GM21528 (cell line): ENCODE measurements around the gene CLASRP.
"Not testable (repeated sequence)": the region's sequence is repeated elsewhere in the genome, so short reads cannot be mapped to it uniquely, and the experiment has no call there.

ENCODE experiments used
- ATAC-seq: cut with Tn5 transposase; IDR thresholded peaks from one replicate; pipeline ENCODE4 v1.9.1; 2021; ENCODE audit warnings: mild to moderate bottlenecking, moderate library complexity; ENCODE audit not compliant: unreplicated experiment, low FRiP score

The CLASRP gene

DNA sequence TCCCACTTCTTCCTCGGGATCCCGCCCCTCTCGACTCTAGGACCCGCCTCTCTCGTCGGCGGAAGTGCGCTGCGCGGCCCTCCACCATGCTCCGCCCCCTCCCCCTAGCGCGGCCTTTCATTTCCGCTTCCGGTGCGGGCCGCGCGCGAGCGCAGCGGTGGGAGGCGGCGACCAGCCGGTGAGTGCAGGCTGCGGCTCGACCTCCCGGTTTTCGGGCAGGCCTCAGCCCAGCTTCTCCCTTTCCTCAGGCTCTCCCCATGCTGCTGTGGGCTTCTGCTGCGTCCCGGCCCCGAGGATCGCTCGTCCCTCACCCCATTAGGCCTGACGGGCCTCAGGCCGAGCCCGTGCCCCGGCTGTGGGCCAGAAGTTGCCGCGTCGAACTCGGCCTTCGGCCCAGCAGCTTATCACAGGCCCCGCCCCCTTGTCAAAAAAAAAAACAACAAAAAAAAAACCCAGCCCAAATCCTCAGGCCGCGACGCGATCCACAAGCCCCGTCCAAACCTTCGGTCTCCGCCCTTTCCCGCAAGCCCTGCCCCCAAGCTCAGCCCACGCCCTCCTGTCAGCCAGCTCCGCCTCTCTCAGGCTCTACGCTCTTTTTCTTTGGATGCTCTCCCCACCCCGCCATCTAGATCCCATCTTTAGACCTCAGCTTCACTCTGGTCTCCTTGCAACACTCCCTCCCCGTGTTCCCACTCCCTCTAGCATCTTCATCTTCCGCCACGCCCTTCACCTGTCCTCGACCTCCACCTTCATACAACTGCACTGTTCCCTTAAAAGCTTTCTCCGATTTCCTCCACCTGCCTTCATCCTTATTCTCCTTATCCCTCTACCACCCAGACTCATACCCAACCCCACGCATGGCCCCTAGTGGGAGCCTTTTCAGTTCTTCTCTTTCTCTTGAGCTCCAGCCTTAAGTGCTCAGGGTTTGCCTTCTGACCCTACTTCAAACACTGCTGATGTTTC is at the start of gene CLASRP:
TSS of gene CLASRP (plus strand) at position 115 of the 963 bp plus-strand sequence. CDS start 1,168 bp downstream, outside the sequence.
- ATAC-seq = peak; percentile 80

GRCh38 chr19:44990459-44990858 is 48.4 kb upstream of the CLASRP start:
- ATAC-seq = no peak

GRCh38 chr19:44990966-44991365 is 47.9 kb upstream of the CLASRP start:
- ATAC-seq = no peak

GRCh38 chr19:44992336-44993163 is 46.3 kb upstream of the CLASRP start:
- no peak for ATAC-seq

DNA sequence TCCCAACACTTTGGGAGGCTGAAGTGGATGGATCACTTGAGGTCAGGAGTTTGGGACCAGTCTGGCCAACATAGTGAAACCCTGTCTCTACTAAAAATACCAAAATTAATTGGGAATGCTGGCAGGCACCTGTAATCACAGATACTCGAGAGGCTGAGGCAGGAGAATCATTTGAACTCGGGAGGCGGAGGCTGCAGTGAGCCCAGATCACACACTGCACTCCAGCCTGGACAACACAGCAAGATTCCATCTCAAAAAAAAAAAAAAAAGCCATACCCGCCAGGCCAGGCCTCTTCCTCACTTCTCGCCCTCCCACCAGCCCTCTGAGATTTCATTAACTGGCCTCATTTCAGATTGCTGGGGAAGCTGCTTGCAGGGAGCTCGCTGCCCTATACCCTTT is 45.3 kb upstream of the CLASRP start:
- ATAC-seq = no peak

- no peak for ATAC-seq
Observed at GRCh38 chr19:44993926-44994537, 44.8 kb upstream of the CLASRP start.

DNA sequence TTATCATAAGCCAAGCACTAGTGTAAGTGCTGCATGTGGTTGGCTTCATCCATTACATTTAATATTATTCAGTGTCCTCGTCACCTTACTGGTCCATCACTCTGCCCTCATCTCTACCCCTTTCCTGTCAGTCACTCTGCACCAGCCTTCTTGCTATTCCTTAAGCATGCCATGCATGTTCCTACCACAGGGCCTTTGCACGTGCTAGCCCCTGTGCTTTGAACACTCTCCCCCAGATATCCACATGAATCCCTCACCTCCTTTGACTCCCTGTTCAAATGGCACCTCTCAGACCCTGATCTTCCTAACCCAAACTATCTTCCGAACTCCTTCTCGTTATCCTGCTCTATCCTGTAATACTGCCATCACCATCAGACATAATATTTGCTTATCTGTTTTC is 40.8 kb upstream of the CLASRP start:
- ATAC-seq = no peak

DNA sequence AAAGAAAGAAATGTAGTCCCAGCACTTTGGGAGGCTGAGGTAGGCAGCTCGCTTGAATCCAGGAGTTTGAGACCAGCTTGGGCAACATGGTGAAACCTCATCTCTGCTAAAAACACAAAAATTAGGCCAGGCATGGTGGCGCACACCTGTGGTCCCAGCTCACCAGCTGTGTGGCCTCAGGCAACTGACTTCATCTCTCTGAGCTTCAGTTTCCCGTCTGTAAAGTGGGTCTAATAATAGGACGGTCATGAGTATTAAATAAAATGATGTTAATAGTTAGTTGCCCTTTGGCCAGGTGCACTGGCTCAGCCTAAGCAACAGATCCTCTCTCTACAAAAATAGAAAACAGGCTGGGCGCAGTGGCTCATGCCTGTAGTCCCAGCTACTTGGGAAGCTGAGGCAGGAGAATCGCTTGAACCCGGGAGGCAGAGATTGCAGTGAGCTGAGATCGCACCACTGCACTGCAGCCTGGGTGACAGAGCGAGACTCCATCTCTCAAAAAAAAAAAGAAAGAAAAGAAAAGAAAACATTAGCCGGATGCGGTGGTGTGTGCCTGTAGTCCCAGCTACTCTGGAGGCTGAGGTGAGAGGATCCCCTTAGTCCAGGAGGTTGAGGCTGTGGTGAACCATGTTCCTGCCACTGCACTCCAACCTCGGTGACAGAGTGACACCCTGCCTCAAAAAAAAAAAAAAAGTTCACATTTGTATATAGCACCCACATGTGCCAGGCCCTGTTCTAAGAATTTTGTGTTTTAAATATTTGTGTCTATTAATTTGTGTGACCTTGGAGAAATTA is 39.5 kb upstream of the CLASRP start:
- not testable (repeated sequence) for ATAC-seq

DNA sequence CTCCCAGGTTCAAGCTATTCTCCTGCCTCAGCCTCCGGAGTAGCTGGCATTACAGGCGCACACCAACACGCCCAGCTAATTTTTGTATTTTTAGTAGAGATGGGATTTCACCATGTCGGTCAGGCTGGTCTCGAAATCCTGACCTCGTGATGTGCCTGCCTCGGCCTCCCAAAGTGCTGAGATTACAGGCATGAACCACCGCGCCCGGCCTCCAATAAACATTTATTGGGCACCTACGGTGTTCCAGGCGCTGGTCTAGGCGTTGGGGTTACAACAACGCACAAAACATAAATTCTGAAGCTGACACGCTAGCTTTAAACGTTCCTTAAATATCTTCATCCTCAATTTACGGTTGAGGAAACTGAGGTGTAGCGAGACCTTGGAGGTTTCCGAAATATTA is 38.2 kb upstream of the CLASRP start:
- not testable (repeated sequence) for ATAC-seq

- peak; percentile 49 for ATAC-seq
Observed at GRCh38 chr19:45001087-45001739, 37.6 kb upstream of the CLASRP start, which contains the start of gene RELB. Gene RELB (plus strand): TSS chr19:45001464. CDS start chr19:45001580, 116 bp downstream.

DNA sequence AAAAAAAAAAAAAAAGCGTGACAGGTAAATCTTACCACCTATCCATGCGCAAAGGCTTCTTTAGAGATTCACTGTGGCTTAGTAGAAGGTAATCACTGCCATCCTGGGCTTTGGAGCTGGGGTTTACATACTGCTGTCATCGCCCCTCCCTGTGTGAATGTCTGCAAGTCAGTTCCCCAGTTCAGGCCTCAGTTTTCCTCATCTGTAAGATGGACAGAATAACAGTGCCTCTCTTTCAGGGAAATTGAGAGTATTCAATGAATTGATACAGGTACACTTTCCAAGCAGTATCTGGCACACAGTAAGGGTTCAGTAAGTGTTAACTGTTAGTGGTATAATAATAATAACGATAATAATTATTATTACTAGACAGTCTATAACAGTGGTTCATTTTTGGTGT is 35.4 kb upstream of the CLASRP start:
- ATAC-seq = no peak

DNA sequence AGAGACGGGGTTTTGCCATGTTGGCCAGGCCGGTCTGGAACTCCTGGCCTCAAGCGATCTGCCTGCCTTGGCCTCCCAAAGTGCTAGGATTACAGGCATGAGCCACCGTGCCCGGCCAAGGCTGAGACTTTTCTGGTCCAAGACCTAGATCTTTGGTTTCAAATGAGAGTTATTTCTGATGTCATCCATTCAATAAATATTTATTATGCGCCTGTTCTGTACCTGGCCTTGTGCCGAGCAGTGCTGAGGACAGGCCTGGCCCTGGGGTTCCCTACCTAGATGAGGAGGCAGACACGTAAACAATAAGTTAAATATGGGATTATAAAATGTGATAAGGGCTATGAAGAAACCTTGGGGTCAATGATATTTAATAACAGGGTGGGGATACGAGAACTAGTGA is 33.1 kb upstream of the CLASRP start:
- ATAC-seq = no peak

DNA sequence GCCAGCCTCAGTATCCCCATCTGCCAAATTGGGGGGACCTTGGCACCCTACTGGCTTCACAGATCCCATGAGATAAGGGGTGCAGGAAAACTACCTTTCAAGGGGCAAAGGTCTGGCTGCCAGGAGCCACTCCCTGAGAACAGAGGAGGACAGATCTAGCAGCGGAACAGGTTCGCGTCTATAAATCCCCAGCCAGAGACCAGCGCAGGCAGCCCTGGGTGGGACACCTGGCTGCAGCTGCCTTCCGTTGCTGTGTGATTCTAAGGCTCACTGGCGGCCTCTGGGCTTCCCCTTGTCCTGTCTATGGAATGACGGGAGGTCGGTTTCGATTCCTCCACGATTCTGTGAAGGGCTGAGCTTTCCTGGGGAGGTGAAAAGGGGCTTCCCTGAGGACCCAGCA is 30.3 kb upstream of the CLASRP start:
- no peak for ATAC-seq

DNA sequence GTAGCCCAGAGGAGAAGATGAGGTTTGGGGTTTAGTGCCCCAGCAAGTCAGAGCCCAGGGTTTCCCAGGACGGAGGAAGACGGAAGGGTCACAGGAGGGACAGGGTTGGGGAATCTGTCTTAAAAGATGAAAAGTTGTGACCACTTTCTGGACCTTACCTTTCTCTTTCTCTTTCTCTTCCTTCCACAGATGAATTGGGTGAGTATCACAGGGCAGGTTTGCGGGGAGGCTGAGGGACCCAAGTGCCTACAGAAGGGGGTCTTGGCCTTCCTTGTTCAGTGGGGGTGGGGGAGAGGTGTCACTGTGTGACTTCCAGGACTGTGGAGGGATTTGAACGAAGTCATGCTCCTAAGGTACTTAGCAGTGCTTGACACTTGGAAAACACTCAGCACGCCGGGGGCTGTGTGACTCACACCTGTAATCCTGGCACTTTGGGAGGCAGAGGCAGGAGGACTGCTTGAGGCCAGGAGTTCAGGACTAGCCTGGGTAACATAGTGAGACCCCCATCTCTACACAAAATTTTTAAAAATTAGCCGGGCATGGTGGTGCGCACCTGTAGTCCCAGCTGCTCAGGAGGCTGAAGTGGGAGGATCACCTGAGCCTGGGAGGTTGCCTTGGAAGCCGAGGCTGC is 29.1 kb upstream of the CLASRP start:
- ATAC-seq = no peak

DNA sequence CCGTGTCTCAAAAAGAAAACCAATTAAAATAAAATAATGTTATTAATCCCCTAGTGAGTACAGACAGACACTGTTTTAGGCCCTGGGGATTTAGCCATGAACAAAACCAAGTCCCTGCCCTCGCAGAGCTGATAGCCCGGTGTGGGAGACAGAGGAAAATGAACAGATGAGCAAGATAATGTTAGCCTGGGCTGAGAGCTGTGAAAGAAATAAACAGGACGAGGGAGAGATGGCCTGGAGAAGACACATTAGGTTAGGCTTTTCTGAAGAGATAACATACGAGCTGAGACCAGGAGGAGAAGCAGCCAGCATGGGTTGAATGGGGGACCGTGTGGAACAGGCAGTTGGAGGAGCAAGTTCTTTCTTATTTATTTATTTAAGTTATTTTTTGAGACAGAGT is 28.5 kb upstream of the CLASRP start:
- no peak for ATAC-seq

GRCh38 chr19:45011959-45012358 is 26.9 kb upstream of the CLASRP start:
- ATAC-seq = no peak

DNA sequence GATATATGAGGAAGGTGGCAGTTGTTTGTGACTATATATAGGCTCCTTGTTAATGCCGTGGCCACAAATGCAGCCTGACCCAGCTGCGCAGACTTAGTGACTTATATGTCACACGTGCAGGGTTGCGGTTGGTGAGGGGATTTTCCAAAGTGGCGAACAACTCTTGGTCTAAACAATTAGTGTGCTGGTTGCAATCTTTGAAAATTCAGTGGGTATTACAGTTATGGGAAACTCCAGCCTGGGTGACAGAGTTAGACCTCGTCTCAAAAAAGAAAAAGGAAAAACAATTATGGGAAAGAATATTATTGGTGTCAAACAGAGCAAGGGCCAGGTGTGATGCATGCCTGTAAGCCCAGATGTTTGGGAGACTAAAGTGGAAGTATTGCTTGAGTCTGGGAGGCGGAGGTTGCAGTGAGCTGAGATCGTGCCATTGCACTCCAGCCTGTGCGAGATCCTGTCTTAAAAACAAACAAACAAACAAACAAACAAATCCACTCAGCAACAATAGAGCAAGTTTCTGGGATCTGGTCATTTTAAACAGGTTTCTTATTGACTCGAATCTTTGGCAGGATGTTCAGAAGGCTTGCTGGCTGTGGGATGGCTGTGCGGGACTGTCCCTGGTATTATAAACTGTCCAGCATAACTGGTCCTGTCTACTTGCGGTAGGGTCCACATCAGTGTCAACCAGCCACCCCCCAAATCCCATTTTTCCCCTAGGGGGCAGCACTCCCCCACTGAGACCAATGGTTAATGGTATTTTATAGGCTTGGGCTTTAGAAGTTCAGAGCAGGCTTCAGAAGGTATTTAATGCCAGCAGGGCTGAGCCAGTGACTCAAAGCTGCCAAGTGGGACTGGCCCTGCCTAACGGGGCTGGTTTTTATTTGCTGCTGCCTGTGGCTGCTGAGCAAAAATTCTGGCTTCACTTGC is 22.2 kb upstream of the CLASRP start:
- peak; percentile 43 for ATAC-seq

DNA sequence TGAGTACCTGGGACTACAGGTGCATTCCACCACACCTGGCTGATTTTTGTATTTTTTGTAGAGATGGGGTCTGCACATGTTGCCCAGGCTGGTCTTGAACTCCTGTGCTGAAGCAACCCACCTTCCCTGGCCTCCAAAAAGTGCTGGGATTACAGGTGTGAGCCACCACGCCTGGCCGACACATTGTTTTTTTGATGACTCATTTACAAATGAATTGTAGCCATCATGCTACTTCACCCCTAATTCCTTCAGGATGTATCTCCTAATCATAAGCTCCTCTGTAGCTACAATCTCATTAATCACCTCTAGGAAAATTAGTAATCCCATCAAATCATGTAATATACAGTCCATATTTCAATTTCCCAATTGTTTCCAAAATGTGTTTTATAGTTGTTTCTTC is 19.7 kb upstream of the CLASRP start:
- no peak for ATAC-seq
